Nucleus accumbens (tissue), 56 donors: ENCODE measurements around the gene LINC00237.

Source experiments
- DNase-seq, 56 donors: peaks; one replicate each; lab custom pipeline; 2025; lab: John Stamatoyannopoulos, UW

LINC00237 gene

GRCh38 chr20:21052686-21053001, 53.5 kb downstream of the LINC00237 start:
- no peak for DNase-seq

GRCh38 chr20:21052241-21052640, 53.9 kb downstream of the LINC00237 start:
- no peak for DNase-seq

DNA sequence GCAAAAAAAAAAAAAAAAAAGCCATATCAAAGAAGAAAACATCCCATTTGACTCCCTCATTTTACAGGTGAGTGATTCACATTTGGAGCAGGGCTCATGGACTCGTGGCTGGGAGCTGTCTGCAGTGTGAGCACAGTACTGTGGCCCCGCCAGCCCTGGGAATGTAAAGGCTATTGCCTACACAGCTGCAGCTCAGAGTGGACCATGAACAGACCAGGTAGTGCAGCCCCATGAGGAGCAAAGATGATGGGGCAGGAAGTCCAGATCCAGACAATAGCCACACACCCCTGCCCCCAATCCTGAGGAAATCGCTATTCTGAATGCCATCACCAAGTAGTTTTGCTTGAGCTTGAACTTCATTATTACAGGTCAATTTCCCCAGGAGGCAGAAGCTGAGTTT, 55.4 kb downstream of the LINC00237 start:
- DNase-seq = no peak

- DNase-seq = no peak
These were observed 56.8 kb downstream of the LINC00237 start for GRCh38 chr20:21049305-21049828.

DNA sequence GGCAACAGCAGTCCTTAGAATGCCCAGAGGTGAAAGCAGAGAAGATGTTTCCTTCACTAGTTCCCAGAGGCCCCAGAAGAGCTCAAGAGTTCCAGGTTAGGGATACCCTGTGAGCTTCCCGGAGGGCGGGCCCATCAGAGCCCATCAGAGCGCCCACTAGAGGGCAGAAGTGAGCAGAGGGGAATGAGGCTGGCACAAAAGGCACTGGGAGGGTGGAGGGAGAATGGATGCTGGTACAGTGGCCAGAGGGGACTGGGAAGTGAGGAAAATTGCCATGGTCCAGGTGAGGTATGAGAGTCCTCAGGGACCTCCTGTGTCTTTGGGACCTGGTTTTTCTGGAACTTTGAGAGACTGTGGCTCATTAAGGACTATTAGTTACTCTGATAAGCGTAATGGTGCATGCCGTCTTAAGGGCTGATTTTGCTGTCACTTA, 57.3 kb downstream of the LINC00237 start:
- peak in 16 of 56 donors; percentile 1 to 56 (median 9) for DNase-seq

GRCh38 chr20:21047981-21048380, 58.2 kb downstream of the LINC00237 start:
- DNase-seq = no peak

DNA sequence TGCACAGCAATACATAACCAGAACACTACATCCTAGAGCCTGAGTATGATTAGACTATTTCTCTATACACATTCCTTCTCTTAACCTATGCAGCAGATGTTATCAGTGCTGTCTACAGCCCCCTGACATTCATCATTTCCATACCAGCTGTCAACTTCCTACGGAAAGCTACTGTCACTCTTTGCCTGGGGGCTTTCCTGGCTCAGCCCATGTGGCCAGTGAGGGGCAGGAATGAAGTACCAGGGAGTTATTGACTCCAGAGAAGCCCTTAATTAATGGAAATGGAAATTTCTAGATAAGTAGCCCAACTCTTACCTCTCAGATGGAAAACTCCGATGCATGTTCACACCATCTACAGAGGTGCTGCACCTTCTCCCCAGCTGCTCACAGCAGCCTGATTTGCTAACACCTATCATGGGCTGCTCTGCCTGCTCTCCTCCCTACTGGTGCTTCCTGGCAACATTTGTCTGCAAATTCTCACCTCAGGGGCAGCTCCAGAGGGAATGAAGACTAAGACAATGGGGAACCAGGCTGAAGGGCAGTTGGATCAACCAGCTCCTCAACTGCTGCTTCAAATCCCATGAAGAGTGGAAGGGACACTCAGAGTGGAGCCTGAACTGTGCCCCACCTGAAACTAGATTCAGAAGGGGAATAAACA, 59.6 kb downstream of the LINC00237 start:
- no peak for DNase-seq
